UCSD-AML1 (cell line): ENCODE data around the gene LRCH3.

Experiments
- DNase-seq: peaks from one replicate; lab custom pipeline; 2025; ENCODE audit not compliant: unreplicated experiment; lab: John Stamatoyannopoulos, UW

Gene LRCH3

GRCh38 chr3:197833930-197834715, 43.1 kb downstream of the LRCH3 start:
- no peak for DNase-seq

- no peak for DNase-seq
Observed at GRCh38 chr3:197835509-197835908, 44.5 kb downstream of the LRCH3 start.

- DNase-seq = no peak
Observed at GRCh38 chr3:197836244-197836643, 45.2 kb downstream of the LRCH3 start.

GRCh38 chr3:197837282-197837681, 46.2 kb downstream of the LRCH3 start:
- no peak for DNase-seq

GRCh38 chr3:197841789-197842188, 50.7 kb downstream of the LRCH3 start:
- no peak for DNase-seq

GRCh38 chr3:197846491-197846890, 55.4 kb downstream of the LRCH3 start:
- DNase-seq = no peak

GRCh38 chr3:197847866-197848401, 56.9 kb downstream of the LRCH3 start:
- no peak for DNase-seq

GRCh38 chr3:197854596-197855343, 63.7 kb downstream of the LRCH3 start:
- DNase-seq = no peak

GRCh38 chr3:197855571-197855970, 64.5 kb downstream of the LRCH3 start:
- DNase-seq = no peak

GRCh38 chr3:197856199-197856816, 65.3 kb downstream of the LRCH3 start:
- DNase-seq = no peak

- no peak for DNase-seq
Observed at GRCh38 chr3:197858133-197858532, 67.1 kb downstream of the LRCH3 start.

GRCh38 chr3:197858598-197858997, 67.5 kb downstream of the LRCH3 start:
- no peak for DNase-seq

GRCh38 chr3:197866035-197866434, 75.0 kb downstream of the LRCH3 start:
- DNase-seq = no peak

- no peak for DNase-seq
Observed at GRCh38 chr3:197873329-197873728, 82.3 kb downstream of the LRCH3 start.

- no peak for DNase-seq
Observed at GRCh38 chr3:197874064-197874463, 83.0 kb downstream of the LRCH3 start.

- DNase-seq = no peak
Observed at GRCh38 chr3:197874653-197875052, 83.6 kb downstream of the LRCH3 start.

- DNase-seq = no peak
Observed at GRCh38 chr3:197877902-197878301, 86.8 kb downstream of the LRCH3 start.

GRCh38 chr3:197878427-197878826, 87.4 kb downstream of the LRCH3 start:
- DNase-seq = peak; percentile 65

- DNase-seq = no peak
Observed at GRCh38 chr3:197880491-197881269, 89.6 kb downstream of the LRCH3 start.

GRCh38 chr3:197881270-197881969, 90.4 kb downstream of the LRCH3 start:
- DNase-seq = no peak
